Ovary (tissue), 3 donors: ENCODE results near the gene CSMD2.

Experiments used
- CTCF ChIP-seq, 3 donors: fragments of 450-650 bp in 2 of 3; fragments of 200-600 bp in 1 of 3; IDR thresholded peaks; one replicate each; pipeline versions ENCODE4 v1.5.1 to v1.8.0; 2016 to 2022; ENCODE audit warnings: antibody characterized with exemption in 3 of 3, mild to moderate bottlenecking in 1 of 3
- POLR2A ChIP-seq: fragments of 450-650 bp; IDR thresholded peaks from one replicate; pipeline ENCODE4 v1.6.1; 2017; ENCODE audit warnings: antibody characterized with exemption, mild to moderate bottlenecking, moderate library complexity
- donor health status: DM: no; HTN: no; CAD: no.

DNA sequence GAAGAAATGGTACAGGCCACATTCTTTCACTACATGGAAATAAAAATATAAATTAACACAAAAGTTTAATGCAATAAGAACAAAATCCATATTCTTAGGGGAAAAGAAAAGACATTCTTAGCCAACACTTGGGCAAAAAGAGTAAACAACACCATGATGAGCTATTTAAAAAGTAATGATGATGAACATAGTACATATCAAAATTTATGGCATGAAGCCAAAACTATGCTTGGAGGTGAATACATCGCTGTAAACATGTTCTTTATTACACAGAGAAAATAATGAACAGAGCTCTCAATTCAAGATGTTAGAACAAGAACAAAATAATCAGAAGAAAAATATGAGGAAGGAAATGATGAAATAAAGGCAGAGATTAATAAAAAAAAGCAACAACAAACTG, 534.3 kb downstream of the CSMD2 start:
- TF ChIP-seq CTCF (IDR thresholded peaks at IDR 0.05) (no peak), POLR2A (no peak)
